Astrocyte of the cerebellum (primary cell): ENCODE data around the gene CTNNA3.
A peak's percentile ranks its signal among the peaks of the same experiment; 100 is the strongest.

Experiments
- DNase-seq: peaks from one replicate; pipeline ENCODE4 v3.0.0-alpha.2; 2011; ENCODE audit warnings: low read depth
- H3K4me3 ChIP-seq: 2 replicates; pipeline ENCODE4 v1.5.1; 2011; ENCODE audit warnings: mild to moderate bottlenecking, low read depth, low read length, moderate library complexity
- in situ Hi-C: cut with HindIII; loops from 2 replicates; pipeline ENCODE4 v1.10.0; 2017; ENCODE audit warnings: low sequenced_read_pairs
- TF ChIP-seq, protein P1 (sequence below): IDR thresholded peaks from 2 replicates; pipeline ENCODE4 v1.5.1; 2012; ENCODE audit warnings: low read length, low read depth, moderate library complexity, mild to moderate bottlenecking; ENCODE audit errors: missing control alignments

CTNNA3 gene

DNA sequence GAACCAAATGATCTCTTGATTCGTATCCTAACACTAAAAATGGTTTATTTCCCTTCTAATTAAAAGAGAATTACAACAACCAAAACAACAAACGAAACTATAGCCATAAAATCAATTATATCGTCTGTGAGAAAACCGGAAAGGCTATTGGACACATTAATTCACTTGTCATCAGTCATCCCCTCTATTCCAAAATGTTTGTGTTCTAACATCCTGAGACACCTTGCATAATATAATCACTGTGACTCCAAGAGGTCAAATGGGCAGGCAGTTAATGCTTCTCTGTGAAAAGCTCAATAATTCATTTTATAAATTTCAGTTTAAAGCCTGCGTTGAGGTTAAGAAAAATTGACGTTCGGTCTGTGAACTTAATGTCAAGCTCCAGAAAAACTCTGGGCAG lies 770.6 kb downstream of the CTNNA3 start:
- in situ Hi-C loops: no loop called here
- H3K4me3 ChIP-seq: no peak overlapping the region
- no peak for DNase-seq
- TF ChIP-seq, protein P1, sequence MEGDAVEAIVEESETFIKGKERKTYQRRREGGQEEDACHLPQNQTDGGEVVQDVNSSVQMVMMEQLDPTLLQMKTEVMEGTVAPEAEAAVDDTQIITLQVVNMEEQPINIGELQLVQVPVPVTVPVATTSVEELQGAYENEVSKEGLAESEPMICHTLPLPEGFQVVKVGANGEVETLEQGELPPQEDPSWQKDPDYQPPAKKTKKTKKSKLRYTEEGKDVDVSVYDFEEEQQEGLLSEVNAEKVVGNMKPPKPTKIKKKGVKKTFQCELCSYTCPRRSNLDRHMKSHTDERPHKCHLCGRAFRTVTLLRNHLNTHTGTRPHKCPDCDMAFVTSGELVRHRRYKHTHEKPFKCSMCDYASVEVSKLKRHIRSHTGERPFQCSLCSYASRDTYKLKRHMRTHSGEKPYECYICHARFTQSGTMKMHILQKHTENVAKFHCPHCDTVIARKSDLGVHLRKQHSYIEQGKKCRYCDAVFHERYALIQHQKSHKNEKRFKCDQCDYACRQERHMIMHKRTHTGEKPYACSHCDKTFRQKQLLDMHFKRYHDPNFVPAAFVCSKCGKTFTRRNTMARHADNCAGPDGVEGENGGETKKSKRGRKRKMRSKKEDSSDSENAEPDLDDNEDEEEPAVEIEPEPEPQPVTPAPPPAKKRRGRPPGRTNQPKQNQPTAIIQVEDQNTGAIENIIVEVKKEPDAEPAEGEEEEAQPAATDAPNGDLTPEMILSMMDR: no peak

DNA sequence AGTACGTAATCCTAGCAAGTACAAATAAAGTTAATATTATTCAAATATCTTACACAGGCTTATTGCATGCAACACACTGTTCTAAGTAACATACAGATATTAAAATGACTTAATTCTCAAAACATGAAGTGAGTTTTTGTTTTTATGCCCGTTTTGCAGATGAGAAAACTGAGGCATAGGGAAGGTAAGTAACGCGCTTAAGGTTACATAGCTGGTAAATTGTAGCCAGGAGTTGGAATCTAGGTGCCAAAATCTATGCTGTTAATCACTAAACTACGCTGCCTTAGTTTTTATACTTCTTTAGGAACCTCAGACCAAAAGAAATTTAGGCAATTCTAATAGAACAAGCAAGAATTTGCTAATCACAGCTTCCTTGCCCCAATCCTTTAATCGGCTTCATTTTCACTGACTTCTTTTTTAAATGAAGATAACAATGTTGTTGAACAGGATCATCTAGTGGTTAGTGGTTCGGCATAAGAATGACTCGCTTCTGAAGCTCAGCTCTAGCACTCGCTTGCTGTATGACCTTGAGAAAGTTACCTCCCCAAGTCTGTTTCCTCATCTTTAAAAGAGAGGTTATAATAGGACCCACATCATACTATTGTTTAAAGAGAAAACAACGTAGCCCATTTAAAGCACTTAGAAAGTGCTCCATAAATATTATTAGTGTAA lies 771.2 kb downstream of the CTNNA3 start:
- in situ Hi-C loops: no loop called here
- no peak overlapping the region for H3K4me3 ChIP-seq
- DNase-seq: no peak
- TF ChIP-seq, protein P1: no peak

- in situ Hi-C loops: no loop called here
- H3K4me3 ChIP-seq: no peak overlapping the region
- TF ChIP-seq, protein P1: no peak
- no peak for DNase-seq
Observed at GRCh38 chr10:66919248-66919647, 776.7 kb downstream of the CTNNA3 start.

GRCh38 chr10:66917104-66917503 lies 778.9 kb downstream of the CTNNA3 start:
- no peak overlapping the region for H3K4me3 ChIP-seq
- in situ Hi-C loops: no loop called here
- no peak for DNase-seq

GRCh38 chr10:66916030-66916429 lies 780.0 kb downstream of the CTNNA3 start:
- TF ChIP-seq, protein P1: no peak
- no peak overlapping the region for H3K4me3 ChIP-seq
- DNase-seq: no peak
- in situ Hi-C loops: no loop called here

More at GRCh38 chr10:66917104-66917503, 778.9 kb downstream of the CTNNA3 start:
- TF ChIP-seq, protein P1: peak; percentile 13

GRCh38 chr10:66910671-66911070 lies 785.3 kb downstream of the CTNNA3 start:
- TF ChIP-seq, protein P1: no peak
- in situ Hi-C loops: no loop called here
- DNase-seq: no peak
- no peak overlapping the region for H3K4me3 ChIP-seq

GRCh38 chr10:66892871-66893270 lies 803.1 kb downstream of the CTNNA3 start:
- DNase-seq: no peak
- H3K4me3 ChIP-seq: no peak overlapping the region
- TF ChIP-seq, protein P1: no peak
- in situ Hi-C loops: no loop called here
